ENCODE data around the gene ORM1. TPM values are rescaled to one million over a fixed set of nuclear protein-coding genes. Genes with fewer than 3 reads are reported as not detected.

ORM1 gene
- total RNA-seq, 2 experiments from 2014 or later: not detected

DNA sequence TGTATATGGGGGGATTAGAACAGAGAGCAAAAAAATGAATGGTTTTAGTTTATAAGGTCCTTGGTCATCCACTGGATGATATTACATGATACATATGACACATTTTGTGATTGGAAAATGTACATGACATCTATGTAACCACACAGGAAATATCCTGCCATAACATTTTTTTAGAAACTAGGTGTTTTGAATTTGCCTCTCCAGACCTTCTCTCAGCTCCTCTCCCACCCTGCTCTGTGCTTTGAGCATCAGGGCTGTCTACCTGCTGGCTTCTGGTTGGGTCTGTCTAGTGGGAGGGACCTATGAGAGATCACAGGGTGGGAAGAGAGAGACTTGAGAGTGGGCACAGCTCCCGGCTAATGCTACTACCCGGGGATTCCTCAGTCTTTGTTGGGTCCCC lies 40.5 kb downstream of the ORM1 start:
- intact Hi-C loops (cut with micrococcal nuclease; ENCODE audit: unreplicated experiment): no loop called here
- Histone ChIP-seq H3K4me1 (ENCODE audit: insufficient read depth, low read length, poor library complexity, severe bottlenecking) (peaks cover 57% of the 10 kb centered on the region), H3K4me2 (ENCODE audit: low read length) (peak overlapping the region; percentile 49; the same call in 1 of the 2 replicates), H3K9me2 (ENCODE audit: insufficient read depth, low read length) (no peaks in the 10 kb centered on the region), H3K27ac (ENCODE audit: low read depth, low read length, poor library complexity, severe bottlenecking) (peak overlapping the region; percentile 69), H3K79me2 (ENCODE audit: insufficient read depth, low read depth, low read length) (peaks cover 24% of the 10 kb centered on the region; the same call in 1 of the 2 replicates), H3K9me3 (ENCODE audit: low read length) (no peaks in the 10 kb centered on the region), H4K20me1 (ENCODE audit: insufficient read depth, low read length) (no peaks in the 10 kb centered on the region), H2AFZ (ENCODE audit: low read length) (no peak overlapping the region), H3K4me3 (ENCODE audit: low read depth, low read length, poor library complexity, severe bottlenecking) (no peak overlapping the region), H3K36me3 (ENCODE audit: insufficient read depth, low read length) (peaks cover 93% of the 10 kb centered on the region)
- no peak for DNase-seq (ENCODE audit: low spot score)
- no TSS peak for BruUV-seq (replicated peaks)
- POLR2A ChIA-PET: interaction anchor here (0.9 to 12.9 kb wide), 5 partner anchors 10 to 35 kb away, joined by 3 to 275 read pairs (median 10); partner anchors contain the start of gene AKNA
- TF ChIP-seq EZH2phosphoT487 (IDR thresholded peaks at IDR 0.05; ENCODE audit: borderline replicate concordance, low read depth, low read length): no peak
- TF ChIP-seq, protein P1, sequence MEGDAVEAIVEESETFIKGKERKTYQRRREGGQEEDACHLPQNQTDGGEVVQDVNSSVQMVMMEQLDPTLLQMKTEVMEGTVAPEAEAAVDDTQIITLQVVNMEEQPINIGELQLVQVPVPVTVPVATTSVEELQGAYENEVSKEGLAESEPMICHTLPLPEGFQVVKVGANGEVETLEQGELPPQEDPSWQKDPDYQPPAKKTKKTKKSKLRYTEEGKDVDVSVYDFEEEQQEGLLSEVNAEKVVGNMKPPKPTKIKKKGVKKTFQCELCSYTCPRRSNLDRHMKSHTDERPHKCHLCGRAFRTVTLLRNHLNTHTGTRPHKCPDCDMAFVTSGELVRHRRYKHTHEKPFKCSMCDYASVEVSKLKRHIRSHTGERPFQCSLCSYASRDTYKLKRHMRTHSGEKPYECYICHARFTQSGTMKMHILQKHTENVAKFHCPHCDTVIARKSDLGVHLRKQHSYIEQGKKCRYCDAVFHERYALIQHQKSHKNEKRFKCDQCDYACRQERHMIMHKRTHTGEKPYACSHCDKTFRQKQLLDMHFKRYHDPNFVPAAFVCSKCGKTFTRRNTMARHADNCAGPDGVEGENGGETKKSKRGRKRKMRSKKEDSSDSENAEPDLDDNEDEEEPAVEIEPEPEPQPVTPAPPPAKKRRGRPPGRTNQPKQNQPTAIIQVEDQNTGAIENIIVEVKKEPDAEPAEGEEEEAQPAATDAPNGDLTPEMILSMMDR (conservative IDR thresholded peaks at IDR 0.05; ENCODE audit: low read length): no peak
- CTCF ChIA-PET (ENCODE audit: unreplicated experiment): no interaction called here

DNA sequence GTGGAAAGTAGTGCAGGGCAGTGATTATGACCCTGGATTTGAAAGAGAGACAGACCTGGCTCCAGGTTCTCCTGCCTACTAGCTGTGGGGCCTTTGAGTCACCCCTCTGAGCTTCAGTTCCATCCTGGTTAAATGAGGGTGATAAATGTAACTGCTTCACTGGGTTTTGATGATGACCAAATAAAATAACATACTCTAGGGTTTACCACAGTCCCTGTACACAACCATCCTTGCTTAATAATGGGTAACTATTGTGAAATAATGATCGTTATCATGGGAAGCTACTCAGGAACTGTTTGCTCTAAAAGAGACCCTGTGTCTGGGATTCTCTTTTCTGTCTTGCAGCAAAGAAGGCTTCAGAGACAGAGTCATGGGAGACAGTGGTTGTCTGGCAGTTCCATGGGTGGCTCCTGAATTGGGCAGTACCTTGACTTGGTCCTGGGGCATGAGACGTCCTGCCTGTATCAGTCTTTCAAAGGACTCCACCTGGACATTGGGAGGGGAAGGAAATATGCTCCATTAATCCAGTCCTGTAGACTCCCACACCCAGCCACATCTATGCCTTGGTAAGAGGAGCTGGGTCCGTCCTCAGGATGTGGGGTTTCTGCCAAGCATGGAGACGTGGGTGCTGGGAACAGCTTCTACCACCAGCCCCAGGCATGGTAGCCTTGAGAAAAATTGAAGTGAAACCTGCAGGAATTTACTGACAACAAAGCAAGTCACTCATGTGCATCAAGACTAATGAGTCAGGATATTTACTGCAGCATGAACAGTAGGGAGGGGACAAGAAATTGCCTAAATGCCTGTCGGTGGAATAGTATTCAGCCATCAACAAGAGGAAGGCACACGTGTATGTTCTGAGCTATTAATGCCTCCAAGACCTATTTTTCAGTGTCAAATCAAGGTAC lies 41.5 kb downstream of the ORM1 start:
- Histone ChIP-seq H3K27ac (ENCODE audit: low read depth, low read length, poor library complexity, severe bottlenecking) (peak overlapping the region; percentile 69), H2AFZ (ENCODE audit: low read length) (no peak overlapping the region), H3K36me3 (ENCODE audit: insufficient read depth, low read length) (peaks cover 92% of the 10 kb centered on the region), H3K4me1 (ENCODE audit: insufficient read depth, low read length, poor library complexity, severe bottlenecking) (peaks cover 67% of the 10 kb centered on the region), H3K4me3 (ENCODE audit: low read depth, low read length, poor library complexity, severe bottlenecking) (peak overlapping the region; percentile 9), H3K79me2 (ENCODE audit: insufficient read depth, low read depth, low read length) (peaks cover 33% of the 10 kb centered on the region; the same call in 1 of the 2 replicates), H3K9me3 (ENCODE audit: low read length) (no peaks in the 10 kb centered on the region), H3K4me2 (ENCODE audit: low read length) (peak overlapping the region; percentile 49), H3K9me2 (ENCODE audit: insufficient read depth, low read length) (no peaks in the 10 kb centered on the region), H4K20me1 (ENCODE audit: insufficient read depth, low read length) (no peaks in the 10 kb centered on the region)
- no peak for TF ChIP-seq EZH2phosphoT487 (IDR thresholded peaks at IDR 0.05; ENCODE audit: borderline replicate concordance, low read depth, low read length)
- TF ChIP-seq, protein P1 (conservative IDR thresholded peaks at IDR 0.05; ENCODE audit: low read length): no peak
- ChIA-PET POLR2A (interaction anchor here (0.9 to 12.9 kb wide), 9 partner anchors 10 to 565 kb away, joined by 3 to 275 read pairs (median 4); partner anchors contain the start of gene AKNA), CTCF (ENCODE audit: unreplicated experiment) (interaction anchor here (1.0 to 1.3 kb wide), 3 partner anchors 24 to 33 kb away, joined by 3 to 4 read pairs (median 3); partner anchors contain the start of gene AKNA)
- intact Hi-C loops (cut with micrococcal nuclease; ENCODE audit: unreplicated experiment): loop anchor here (1.0 kb wide), 1 partner anchor 8 kb away; no protein-coding TSS in a partner anchor
- no TSS peak for BruUV-seq (replicated peaks)
- peak; percentile 72 for DNase-seq (ENCODE audit: low spot score)
